ENCODE measurements around the gene DDX59.

The DDX59 gene

DNA sequence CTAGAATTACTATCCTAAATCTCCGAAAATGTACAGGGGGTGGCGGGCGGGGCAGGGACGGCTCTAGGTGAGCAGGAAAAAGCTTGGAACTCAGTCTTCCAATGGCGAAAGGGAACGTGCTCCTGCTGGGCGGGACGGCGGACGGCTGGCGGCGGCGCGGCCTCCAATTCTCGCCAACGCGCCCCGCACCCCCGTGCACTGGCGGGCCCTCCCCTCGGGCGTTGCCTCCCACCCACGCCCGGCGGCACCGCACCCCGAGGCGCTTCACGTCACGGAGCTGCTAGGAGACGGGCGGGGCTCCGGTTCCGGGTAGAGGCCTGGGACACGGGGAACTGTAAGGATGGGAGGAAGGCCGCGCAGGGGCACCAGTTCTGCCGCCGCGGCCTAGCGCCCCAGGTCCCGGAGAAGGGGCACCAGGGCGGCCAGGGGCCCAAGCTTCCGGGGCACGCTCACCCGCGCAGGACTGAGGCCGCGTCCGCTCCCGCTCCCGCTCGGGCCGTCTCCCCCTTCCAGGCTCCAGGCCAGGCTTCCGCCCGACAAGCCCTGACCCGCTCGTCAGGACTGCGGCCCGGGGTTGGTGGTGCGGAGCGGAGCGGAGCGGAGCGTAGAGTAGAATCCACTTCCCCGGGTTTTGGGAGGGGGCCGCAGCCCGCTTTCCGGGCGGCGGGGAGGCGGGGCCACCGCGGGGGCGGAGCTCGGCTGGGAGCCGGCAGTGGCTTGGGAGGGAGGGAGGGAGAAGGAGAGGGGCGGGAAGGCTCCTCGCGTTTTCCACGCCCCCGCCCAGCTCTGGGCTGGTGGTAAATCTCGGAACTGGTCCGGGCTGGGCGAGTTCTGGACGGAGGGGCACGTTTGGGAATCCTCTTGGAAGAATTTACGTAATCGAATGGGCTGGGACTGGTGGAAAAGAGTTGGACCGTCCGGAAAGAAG lies at the start of gene DDX59:
DDX59 (minus strand) TSS at position 594 of the 928 bp plus-strand sequence. CDS start 3,167 bp downstream, outside the sequence.
- DNase-seq, result peak; percentile 93

GRCh38 chr1:200714504-200715187 lies 44.9 kb upstream of the DDX59 start:
- no peak for DNase-seq

DNA sequence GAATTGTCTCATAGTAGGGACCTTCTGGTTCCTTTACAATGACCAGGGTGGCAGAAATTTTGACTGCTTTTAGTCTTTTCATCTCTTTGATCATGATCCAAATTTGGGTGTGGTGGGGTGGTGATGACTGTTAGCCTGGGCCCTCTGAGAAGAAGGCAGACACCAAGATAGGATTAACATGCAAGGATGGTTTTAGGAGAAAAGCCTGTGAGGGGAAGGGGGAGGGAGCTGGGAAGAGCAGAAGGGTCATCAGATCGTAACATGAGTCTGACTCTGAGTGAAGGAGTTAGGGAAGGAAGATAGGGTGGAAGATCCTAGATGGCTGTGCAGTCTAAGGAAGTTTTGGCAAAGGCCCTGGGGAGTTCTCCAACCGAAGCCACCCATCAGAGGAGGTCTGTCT lies 40.5 kb upstream of the DDX59 start:
- DNase-seq, result no peak

DNA sequence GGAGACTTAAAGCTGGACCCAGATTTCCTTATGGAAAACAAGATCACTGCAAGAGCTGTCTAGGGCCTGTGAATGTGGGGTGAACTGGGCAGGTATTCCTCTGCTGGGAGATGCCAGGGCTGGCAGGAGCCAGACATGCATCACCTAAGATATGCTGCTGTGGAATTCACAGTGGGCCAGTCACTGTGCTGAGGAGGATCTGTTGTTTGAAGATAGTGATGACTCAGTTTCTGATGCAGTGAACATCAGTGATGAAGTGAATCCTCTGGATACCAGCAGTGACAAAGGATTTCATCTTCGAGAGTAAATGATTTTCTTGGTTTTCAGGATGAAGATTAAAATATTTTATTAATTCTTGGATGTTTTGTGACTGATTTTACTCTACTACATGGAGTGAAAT lies 39.1 kb upstream of the DDX59 start:
- no peak for DNase-seq

GRCh38 chr1:200708161-200708560 lies 38.5 kb upstream of the DDX59 start:
- DNase-seq, result no peak

DNA sequence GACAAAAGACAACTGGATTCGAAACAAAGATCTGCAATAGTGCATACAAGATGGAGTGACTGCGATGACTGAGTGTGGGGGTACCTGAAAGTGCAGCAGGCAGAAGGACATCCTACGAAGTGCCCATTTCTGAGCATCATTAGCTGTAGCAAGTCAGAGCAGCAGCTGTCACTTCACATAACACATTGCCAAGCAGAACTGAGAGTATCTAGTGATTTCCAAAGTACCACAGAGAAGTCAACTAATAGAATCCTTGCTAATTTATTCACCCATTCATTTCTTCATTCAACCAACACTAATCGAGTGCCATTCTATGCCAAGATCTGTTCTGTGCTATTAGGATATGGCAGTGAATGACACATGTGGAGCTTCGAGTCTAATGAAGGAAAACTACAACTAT lies 37.4 kb upstream of the DDX59 start:
- DNase-seq, result no peak

DNA sequence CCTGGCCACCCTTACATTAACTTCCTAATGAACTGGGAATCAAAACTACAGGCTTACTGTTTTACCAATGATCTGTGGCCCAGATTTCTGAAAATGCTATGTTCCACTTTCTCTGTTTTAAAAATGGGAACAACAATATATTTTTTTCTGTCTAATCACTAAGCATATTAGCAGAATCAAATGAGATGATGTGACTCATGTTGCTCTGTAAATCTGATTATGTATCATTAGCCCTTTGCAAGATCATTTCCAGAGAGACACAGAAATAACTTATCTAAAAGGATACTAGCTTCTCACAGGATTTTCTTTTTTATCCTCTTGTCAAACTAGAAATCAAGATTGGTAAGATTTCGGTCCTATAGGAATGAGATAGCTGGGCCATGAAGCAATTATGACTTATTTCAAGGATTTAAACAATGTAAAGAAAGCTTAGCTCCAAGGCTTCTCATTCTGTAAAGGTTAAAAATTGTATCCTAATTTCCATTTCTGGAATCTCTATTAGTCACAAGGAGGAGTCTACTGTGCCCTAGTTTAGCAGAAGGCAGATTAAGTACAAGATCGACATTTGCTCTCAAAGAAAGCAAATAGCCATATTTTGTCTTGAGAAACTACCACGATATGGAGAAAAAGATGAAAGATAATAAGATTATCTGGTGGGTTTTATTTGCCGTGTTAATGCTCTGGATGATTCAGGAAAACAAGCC lies 36.6 kb upstream of the DDX59 start:
- DNase-seq, result no peak

DNA sequence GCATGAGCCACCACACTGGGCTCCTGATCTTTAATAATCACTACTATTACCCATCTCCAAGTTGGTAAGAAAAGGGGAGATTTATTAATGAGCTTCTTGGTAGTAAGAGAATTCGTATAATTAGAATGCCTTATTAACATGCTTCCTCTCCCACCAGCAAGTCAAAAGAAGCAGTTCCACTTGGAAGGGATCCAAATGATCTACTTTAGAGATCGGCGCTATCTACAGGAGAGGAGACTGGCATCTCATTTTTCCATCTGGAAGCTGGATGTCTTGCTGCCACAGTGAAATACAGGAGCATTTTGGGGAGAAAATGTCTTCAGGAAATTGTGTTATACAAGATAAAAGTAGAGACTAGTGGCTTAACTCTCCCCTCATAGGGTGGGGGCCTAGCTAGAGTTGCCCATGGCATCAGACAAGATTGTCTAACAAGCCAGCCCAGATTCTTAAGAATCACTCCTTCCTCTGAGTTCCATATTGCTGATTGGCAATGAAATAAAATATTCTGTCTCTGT lies 35.3 kb upstream of the DDX59 start:
- no peak for DNase-seq

- DNase-seq, result no peak
Measured at GRCh38 chr1:200699871-200700270, 30.2 kb upstream of the DDX59 start.

DNA sequence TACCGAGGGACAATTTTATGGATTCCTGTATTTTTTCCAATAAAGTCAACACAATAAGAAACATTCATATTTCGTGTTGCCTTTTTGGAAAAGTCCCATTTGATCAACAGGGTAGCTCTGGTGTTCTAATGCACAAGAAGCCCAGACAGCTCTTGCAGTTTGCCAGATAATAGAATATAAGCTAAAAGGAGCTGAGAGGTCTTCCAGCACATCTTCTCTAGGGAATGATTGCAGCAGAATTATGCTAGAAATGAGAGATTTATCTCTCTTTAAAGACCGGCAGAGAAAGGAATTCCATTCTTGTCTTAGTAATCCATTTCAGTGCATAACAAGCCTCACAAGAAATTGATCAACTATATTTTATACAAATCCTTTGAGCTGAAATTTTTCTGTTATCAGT lies 25.0 kb upstream of the DDX59 start:
- DNase-seq, result no peak

DNA sequence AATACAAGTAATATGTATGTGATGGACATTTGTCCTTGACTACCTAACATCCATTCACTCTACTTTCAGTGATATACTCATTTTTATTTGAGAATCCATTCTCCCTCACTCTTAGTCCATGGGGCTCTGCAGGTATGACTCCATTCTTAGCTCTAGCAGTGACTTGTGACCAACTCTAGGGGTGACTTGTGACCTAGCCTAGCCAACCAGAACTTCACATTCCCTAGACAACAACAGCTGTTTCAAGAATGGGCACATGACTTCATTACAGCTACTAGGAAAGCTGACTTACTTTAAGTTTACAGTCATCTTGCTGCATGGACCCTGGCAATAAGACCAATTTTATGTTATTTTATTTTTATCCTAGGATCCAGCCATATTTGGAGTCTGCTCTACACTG lies 23.6 kb upstream of the DDX59 start:
- no peak for DNase-seq

- DNase-seq, result no peak
Measured at GRCh38 chr1:200692316-200692715, 22.6 kb upstream of the DDX59 start.

- DNase-seq, result no peak
Measured at GRCh38 chr1:200686620-200687019, 16.9 kb upstream of the DDX59 start.

DNA sequence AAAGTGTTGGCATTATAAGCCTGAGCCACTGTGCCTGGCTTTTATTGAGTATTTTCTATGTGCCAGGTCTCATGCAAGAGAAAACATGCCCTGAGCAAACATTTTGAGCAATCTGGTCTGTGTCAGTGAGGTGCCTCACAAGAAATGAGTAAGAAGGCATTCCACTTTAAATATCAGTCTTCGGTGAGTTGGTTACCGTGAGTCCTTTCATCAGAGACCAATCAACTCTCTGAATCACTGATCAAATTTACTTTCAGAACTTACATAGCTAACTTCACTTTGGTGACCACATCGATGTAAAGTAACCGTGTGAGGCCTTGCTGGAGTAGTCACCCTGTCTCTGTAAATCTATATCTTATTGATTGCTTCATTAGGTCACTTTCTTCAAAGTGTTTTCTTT lies 14.3 kb upstream of the DDX59 start:
- no peak for DNase-seq

- no peak for DNase-seq
Measured at GRCh38 chr1:200683298-200683697, 13.6 kb upstream of the DDX59 start.

DNA sequence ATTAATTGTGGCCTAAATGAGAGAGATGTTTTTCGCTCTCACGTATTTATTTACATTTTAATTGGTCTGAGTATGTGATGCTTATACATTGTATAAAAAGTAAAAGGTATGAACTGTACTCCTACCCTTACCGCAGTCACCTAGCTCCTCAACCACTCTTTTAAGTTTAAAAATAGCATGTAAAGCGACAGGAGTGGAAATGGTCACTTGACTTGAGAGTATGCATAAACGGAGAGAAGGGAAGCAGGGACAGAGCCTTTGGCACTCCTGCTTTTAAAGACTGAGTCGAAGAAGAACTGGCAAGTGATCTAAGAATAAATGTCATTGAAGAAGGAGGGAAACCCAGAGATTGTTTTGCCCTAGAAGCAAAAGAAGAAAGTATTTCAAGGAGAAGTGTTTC lies 11.5 kb upstream of the DDX59 start:
- DNase-seq, result no peak

DNA sequence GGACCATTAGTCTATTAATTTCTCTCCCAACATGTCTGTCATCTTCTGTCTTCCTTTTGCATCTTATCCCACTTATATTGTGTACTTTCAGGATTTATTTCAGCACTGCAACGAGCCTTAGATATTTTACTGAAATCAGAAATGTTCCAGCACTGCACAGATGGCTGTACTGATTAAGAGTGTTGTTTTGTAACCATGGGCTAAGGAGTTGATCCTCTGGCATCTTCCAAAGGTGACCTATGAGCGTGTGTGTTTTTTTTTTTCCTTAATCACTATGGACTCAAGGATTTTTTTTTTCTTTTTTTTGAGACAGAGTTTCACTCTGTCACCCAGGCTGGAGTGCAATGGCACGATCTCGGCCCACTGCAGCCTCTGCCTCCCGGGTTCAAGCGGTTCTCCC lies 7.1 kb upstream of the DDX59 start:
- DNase-seq, result no peak

DNA sequence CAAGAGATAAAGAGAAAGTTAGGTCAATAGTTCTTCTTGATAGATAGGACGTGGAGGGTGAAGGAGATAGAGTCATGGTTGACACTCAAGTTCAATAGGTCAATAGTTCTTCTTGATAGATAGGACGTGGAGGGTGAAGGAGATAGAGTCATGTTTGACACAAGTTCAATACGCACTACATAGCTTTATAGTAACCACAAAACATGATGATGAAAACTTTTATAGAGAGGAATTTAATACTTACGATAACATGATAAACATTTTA lies 5.8 kb upstream of the DDX59 start:
- DNase-seq, result no peak

GRCh38 chr1:200674838-200675587 lies 5.3 kb upstream of the DDX59 start:
- no peak for DNase-seq

- DNase-seq, result no peak
Measured at GRCh38 chr1:200673952-200674823, 4.5 kb upstream of the DDX59 start.

GRCh38 chr1:200671235-200671786 lies 1.6 kb upstream of the DDX59 start:
- DNase-seq, result no peak
